ENCODE measurements around the gene SPDYE2B. TPM values are rescaled to one million over a fixed set of nuclear protein-coding genes. Genes with fewer than 3 reads are reported as not detected.
"Not testable (repeated sequence)": the region's sequence is repeated elsewhere in the genome, so short reads cannot be mapped to it uniquely, and the experiment has no call there.

SPDYE2B gene
- total and polyA plus RNA-seq, 2 donors (not counting 1 experiment from before 2014, with no cell fraction given): not detected

DNA sequence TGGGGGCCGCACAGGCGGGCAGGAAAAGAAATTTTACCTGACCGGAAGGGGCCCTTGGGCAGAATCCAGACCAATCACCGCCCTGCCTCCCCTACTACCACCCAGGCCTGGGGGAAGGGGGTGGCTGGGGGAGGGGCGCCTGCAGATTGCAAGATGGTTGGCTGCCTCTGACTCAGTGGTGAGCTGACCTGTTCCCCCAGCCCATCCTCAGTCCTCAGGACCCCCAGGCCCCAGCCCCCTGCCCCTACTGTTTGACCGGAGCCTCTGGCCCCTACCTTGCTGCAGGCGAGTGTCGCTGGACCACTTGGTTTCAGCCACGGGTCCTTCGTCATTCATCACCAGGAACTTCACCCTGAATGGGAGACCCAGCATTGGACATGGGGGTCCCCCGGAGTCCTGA is 11.3 kb upstream of the SPDYE2B start:
- H3K36me3 ChIP-seq (ENCODE audit: control insufficient read depth, insufficient read depth, low read length); H3K4me2 ChIP-seq (ENCODE audit: extremely low read depth, insufficient read depth, low read length); DNase-seq (ENCODE audit: low read depth in 2 of 2); H3K79me2 ChIP-seq (ENCODE audit: control insufficient read depth, insufficient read depth, low read length); H3K4me3 ChIP-seq (replicated peaks in 1 of 4; ENCODE audit: control extremely low read depth in 1 of 4, insufficient read depth in 1 of 4, low read depth in 3 of 4, low read length in 4 of 4); H3K27me3 ChIP-seq (ENCODE audit: control insufficient read depth, insufficient read depth, low read length); H3K9ac ChIP-seq (ENCODE audit: insufficient read depth, low read length); H3K4me1 ChIP-seq (ENCODE audit: control insufficient read depth, extremely low read depth, insufficient read depth, low read length); H3K9me3 ChIP-seq (ENCODE audit: control insufficient read depth, insufficient read depth, low read depth, low read length); H4K20me1 ChIP-seq (ENCODE audit: control insufficient read depth, extremely low read depth, insufficient read depth, low read length); H2AFZ ChIP-seq (ENCODE audit: low read length); H3K27ac ChIP-seq (ENCODE audit: insufficient read depth, low read length): not testable (repeated sequence)

DNA sequence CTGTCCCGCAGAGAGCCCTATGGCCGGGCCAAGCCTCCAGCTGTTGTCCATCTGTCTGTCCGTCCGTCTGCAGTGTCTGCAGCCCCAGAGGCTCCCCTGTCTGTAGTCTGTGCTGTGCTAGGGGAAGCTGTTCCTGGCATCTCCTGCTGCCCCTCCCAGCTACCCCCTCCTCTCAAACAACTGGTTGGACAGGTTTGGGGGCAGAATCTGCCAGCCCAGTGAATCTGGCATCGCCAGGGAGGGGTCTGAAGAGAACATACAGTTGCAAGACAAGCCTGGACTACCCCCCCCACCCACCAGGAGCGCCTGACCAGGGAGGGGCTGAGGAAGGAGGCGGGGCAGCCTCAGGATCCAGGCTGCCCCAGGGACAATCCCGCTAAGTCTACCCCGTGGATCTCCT is 7.4 kb upstream of the SPDYE2B start, which contains the start of gene UPK3BL1:
Gene UPK3BL1, minus strand, starts transcription at position 101 of the 400 bp plus-strand sequence. Its CDS starts 50 bp downstream, at position 51.
- H3K4me3 ChIP-seq (replicated peaks in 1 of 4; ENCODE audit: control extremely low read depth in 1 of 4, insufficient read depth in 1 of 4, low read depth in 3 of 4, low read length in 4 of 4); H3K36me3 ChIP-seq (ENCODE audit: control insufficient read depth, insufficient read depth, low read length); H4K20me1 ChIP-seq (ENCODE audit: control insufficient read depth, extremely low read depth, insufficient read depth, low read length); DNase-seq (ENCODE audit: low read depth in 2 of 2); H3K9ac ChIP-seq (ENCODE audit: insufficient read depth, low read length); H3K9me3 ChIP-seq (ENCODE audit: control insufficient read depth, insufficient read depth, low read depth, low read length); H3K27ac ChIP-seq (ENCODE audit: insufficient read depth, low read length); H3K4me1 ChIP-seq (ENCODE audit: control insufficient read depth, extremely low read depth, insufficient read depth, low read length); H3K4me2 ChIP-seq (ENCODE audit: extremely low read depth, insufficient read depth, low read length); H3K79me2 ChIP-seq (ENCODE audit: control insufficient read depth, insufficient read depth, low read length); H3K27me3 ChIP-seq (ENCODE audit: control insufficient read depth, insufficient read depth, low read length); H2AFZ ChIP-seq (ENCODE audit: low read length): not testable (repeated sequence)

GRCh38 chr7:102643404-102643803 is 6.7 kb upstream of the SPDYE2B start:
- H3K4me1 ChIP-seq (ENCODE audit: control insufficient read depth, extremely low read depth, insufficient read depth, low read length); DNase-seq (ENCODE audit: low read depth in 2 of 2); H3K9ac ChIP-seq (ENCODE audit: insufficient read depth, low read length); H3K9me3 ChIP-seq (ENCODE audit: control insufficient read depth, insufficient read depth, low read depth, low read length); H3K4me3 ChIP-seq (replicated peaks in 1 of 4; ENCODE audit: control extremely low read depth in 1 of 4, insufficient read depth in 1 of 4, low read depth in 3 of 4, low read length in 4 of 4); H4K20me1 ChIP-seq (ENCODE audit: control insufficient read depth, extremely low read depth, insufficient read depth, low read length); H3K36me3 ChIP-seq (ENCODE audit: control insufficient read depth, insufficient read depth, low read length); H3K4me2 ChIP-seq (ENCODE audit: extremely low read depth, insufficient read depth, low read length); H2AFZ ChIP-seq (ENCODE audit: low read length); H3K27ac ChIP-seq (ENCODE audit: insufficient read depth, low read length); H3K27me3 ChIP-seq (ENCODE audit: control insufficient read depth, insufficient read depth, low read length); H3K79me2 ChIP-seq (ENCODE audit: control insufficient read depth, insufficient read depth, low read length): not testable (repeated sequence)

GRCh38 chr7:102647813-102648212 is 2.3 kb upstream of the SPDYE2B start:
- not testable (repeated sequence) for H3K79me2 ChIP-seq (ENCODE audit: control insufficient read depth, insufficient read depth, low read length); H3K27ac ChIP-seq (ENCODE audit: insufficient read depth, low read length); H3K4me3 ChIP-seq (replicated peaks in 1 of 4; ENCODE audit: control extremely low read depth in 1 of 4, insufficient read depth in 1 of 4, low read depth in 3 of 4, low read length in 4 of 4)

GRCh38 chr7:102664765-102665164 is 14.6 kb downstream of the SPDYE2B start:
- H3K9me3 ChIP-seq (ENCODE audit: control insufficient read depth, insufficient read depth, low read depth, low read length); H3K27me3 ChIP-seq (ENCODE audit: control insufficient read depth, insufficient read depth, low read length); H4K20me1 ChIP-seq (ENCODE audit: control insufficient read depth, extremely low read depth, insufficient read depth, low read length); DNase-seq (ENCODE audit: low read depth in 2 of 2); H3K36me3 ChIP-seq (ENCODE audit: control insufficient read depth, insufficient read depth, low read length); H3K27ac ChIP-seq (ENCODE audit: insufficient read depth, low read length); H3K79me2 ChIP-seq (ENCODE audit: control insufficient read depth, insufficient read depth, low read length); H3K4me2 ChIP-seq (ENCODE audit: extremely low read depth, insufficient read depth, low read length); H3K4me3 ChIP-seq (replicated peaks in 1 of 4; ENCODE audit: control extremely low read depth in 1 of 4, insufficient read depth in 1 of 4, low read depth in 3 of 4, low read length in 4 of 4); H2AFZ ChIP-seq (ENCODE audit: low read length); H3K4me1 ChIP-seq (ENCODE audit: control insufficient read depth, extremely low read depth, insufficient read depth, low read length); H3K9ac ChIP-seq (ENCODE audit: insufficient read depth, low read length): not testable (repeated sequence)

More at GRCh38 chr7:102647813-102648212, 2.3 kb upstream of the SPDYE2B start:
- H2AFZ ChIP-seq (ENCODE audit: low read length); H3K9me3 ChIP-seq (ENCODE audit: control insufficient read depth, insufficient read depth, low read depth, low read length); H4K20me1 ChIP-seq (ENCODE audit: control insufficient read depth, extremely low read depth, insufficient read depth, low read length); H3K9ac ChIP-seq (ENCODE audit: insufficient read depth, low read length); H3K4me1 ChIP-seq (ENCODE audit: control insufficient read depth, extremely low read depth, insufficient read depth, low read length); DNase-seq (ENCODE audit: low read depth in 2 of 2); H3K4me2 ChIP-seq (ENCODE audit: extremely low read depth, insufficient read depth, low read length); H3K36me3 ChIP-seq (ENCODE audit: control insufficient read depth, insufficient read depth, low read length); H3K27me3 ChIP-seq (ENCODE audit: control insufficient read depth, insufficient read depth, low read length): not testable (repeated sequence)

- H3K4me1 ChIP-seq (ENCODE audit: control insufficient read depth, extremely low read depth, insufficient read depth, low read length); H3K79me2 ChIP-seq (ENCODE audit: control insufficient read depth, insufficient read depth, low read length); H3K4me3 ChIP-seq (replicated peaks in 1 of 4; ENCODE audit: control extremely low read depth in 1 of 4, insufficient read depth in 1 of 4, low read depth in 3 of 4, low read length in 4 of 4); H3K27ac ChIP-seq (ENCODE audit: insufficient read depth, low read length); DNase-seq (ENCODE audit: low read depth in 2 of 2); H3K9me3 ChIP-seq (ENCODE audit: control insufficient read depth, insufficient read depth, low read depth, low read length); H4K20me1 ChIP-seq (ENCODE audit: control insufficient read depth, extremely low read depth, insufficient read depth, low read length); H2AFZ ChIP-seq (ENCODE audit: low read length); H3K27me3 ChIP-seq (ENCODE audit: control insufficient read depth, insufficient read depth, low read length); H3K36me3 ChIP-seq (ENCODE audit: control insufficient read depth, insufficient read depth, low read length); H3K4me2 ChIP-seq (ENCODE audit: extremely low read depth, insufficient read depth, low read length); H3K9ac ChIP-seq (ENCODE audit: insufficient read depth, low read length): not testable (repeated sequence)
Observed at GRCh38 chr7:102666850-102667249, 16.7 kb downstream of the SPDYE2B start.

- not testable (repeated sequence) for H3K9me3 ChIP-seq (ENCODE audit: control insufficient read depth, insufficient read depth, low read depth, low read length); H3K4me3 ChIP-seq (replicated peaks in 1 of 4; ENCODE audit: control extremely low read depth in 1 of 4, insufficient read depth in 1 of 4, low read depth in 3 of 4, low read length in 4 of 4); H3K36me3 ChIP-seq (ENCODE audit: control insufficient read depth, insufficient read depth, low read length); H3K27ac ChIP-seq (ENCODE audit: insufficient read depth, low read length); H3K79me2 ChIP-seq (ENCODE audit: control insufficient read depth, insufficient read depth, low read length); H2AFZ ChIP-seq (ENCODE audit: low read length); H3K9ac ChIP-seq (ENCODE audit: insufficient read depth, low read length); H3K4me2 ChIP-seq (ENCODE audit: extremely low read depth, insufficient read depth, low read length); H4K20me1 ChIP-seq (ENCODE audit: control insufficient read depth, extremely low read depth, insufficient read depth, low read length); DNase-seq (ENCODE audit: low read depth in 2 of 2); H3K4me1 ChIP-seq (ENCODE audit: control insufficient read depth, extremely low read depth, insufficient read depth, low read length); H3K27me3 ChIP-seq (ENCODE audit: control insufficient read depth, insufficient read depth, low read length)
Observed at GRCh38 chr7:102667523-102667922, 17.4 kb downstream of the SPDYE2B start.
